Fibroblast of mammary gland (primary cell): ENCODE data around the gene FAM124A.

ENCODE experiments used
- DNase-seq: peaks from one replicate; pipeline ENCODE4 v3.0.0-alpha.2; 2010; ENCODE audit warnings: low read depth
- H3K4me3 ChIP-seq: 2 replicates; pipeline ENCODE4 v1.5.1; 2011; ENCODE audit warnings: low read depth, mild to moderate bottlenecking, low read length, moderate library complexity; ENCODE audit not compliant: control insufficient read depth
- TF ChIP-seq, protein P1 (sequence below): conservative IDR thresholded peaks from 2 replicates; pipeline ENCODE4 v1.5.1; 2011; ENCODE audit warnings: low read depth, low read length, inconsistent platforms; ENCODE audit not compliant: control insufficient read depth, insufficient read depth

Gene FAM124A

DNA sequence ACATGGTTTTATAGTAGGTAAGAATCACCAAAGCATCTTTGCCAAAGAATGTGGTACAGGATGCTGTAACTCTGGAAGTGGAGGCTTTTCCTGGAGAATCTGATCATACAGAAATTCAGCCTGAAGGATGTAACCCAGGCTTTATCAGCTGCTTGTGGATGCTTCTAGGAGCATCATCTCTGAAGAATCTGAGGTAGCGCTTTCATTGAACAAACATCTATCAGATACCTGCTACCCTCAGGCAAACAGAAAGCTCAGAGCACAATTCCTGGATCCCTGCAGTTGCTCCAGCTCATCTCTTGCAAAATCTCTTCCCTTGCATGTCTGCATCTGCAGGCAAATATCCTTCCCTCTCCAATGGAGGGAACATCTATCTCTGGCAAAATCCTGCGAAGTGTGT lies 9.3 kb downstream of the FAM124A start:
- TF ChIP-seq, protein P1, sequence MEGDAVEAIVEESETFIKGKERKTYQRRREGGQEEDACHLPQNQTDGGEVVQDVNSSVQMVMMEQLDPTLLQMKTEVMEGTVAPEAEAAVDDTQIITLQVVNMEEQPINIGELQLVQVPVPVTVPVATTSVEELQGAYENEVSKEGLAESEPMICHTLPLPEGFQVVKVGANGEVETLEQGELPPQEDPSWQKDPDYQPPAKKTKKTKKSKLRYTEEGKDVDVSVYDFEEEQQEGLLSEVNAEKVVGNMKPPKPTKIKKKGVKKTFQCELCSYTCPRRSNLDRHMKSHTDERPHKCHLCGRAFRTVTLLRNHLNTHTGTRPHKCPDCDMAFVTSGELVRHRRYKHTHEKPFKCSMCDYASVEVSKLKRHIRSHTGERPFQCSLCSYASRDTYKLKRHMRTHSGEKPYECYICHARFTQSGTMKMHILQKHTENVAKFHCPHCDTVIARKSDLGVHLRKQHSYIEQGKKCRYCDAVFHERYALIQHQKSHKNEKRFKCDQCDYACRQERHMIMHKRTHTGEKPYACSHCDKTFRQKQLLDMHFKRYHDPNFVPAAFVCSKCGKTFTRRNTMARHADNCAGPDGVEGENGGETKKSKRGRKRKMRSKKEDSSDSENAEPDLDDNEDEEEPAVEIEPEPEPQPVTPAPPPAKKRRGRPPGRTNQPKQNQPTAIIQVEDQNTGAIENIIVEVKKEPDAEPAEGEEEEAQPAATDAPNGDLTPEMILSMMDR, result no peak
- no peak for DNase-seq
- H3K4me3 ChIP-seq, result no peak overlapping the region

DNA sequence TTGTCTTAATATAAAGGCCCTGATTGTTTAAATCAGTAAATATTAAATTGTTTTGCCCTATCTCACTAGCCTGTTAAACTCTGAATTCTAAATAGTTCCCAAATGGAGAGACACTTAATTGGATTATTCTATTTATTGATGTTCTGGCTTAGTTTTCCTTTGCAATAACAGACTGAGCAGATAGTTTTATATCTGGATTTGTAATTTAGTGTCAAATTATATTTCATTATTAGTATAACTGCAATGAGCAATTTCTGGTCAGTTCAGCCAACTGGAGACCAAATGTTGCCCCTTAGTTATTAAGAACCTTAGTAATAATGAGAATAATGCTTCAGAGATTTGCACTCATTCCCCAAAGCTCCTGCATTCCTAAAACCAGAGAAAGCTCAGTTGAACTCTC lies 10.1 kb downstream of the FAM124A start:
- TF ChIP-seq, protein P1, result no peak
- H3K4me3 ChIP-seq, result no peak overlapping the region

DNA sequence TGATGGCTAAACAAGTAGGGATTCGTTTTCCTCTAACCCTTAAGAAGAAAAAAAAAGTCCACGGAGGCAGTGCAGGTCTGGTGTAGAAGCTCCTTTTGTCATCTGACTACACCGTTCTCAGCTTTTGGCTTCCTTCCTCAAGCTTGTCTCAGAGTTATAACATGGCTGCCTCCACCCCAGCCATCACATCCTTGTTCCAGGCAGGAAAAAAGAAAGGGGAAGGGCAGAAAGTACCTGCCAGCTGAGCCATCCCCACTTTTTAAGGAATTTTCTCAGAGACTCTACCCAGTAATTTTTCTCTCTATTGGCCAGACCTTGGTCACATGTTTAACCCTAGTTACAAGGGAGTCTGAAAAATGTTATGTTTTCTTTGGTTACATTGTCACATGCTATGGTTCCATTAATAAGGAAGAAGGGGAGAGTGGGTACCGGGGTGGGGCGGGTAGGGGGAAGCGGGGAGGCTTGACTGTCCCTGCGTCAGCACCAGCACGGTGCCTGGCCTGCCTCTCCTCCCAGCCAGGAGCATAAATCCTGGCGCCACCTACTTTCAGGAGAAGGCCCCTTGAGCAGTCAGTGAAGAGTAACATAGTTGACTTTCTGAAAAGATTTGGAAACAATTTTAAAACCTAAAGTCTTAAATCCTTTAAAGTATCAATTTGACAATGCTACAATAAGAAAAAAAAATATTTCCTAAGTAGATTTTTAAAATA lies 11.1 kb downstream of the FAM124A start:
- no peak for DNase-seq
- no peak overlapping the region for H3K4me3 ChIP-seq
- TF ChIP-seq, protein P1, result no peak

More for the DNA sequence above, 10.1 kb downstream of the FAM124A start:
- no peak for DNase-seq

DNA sequence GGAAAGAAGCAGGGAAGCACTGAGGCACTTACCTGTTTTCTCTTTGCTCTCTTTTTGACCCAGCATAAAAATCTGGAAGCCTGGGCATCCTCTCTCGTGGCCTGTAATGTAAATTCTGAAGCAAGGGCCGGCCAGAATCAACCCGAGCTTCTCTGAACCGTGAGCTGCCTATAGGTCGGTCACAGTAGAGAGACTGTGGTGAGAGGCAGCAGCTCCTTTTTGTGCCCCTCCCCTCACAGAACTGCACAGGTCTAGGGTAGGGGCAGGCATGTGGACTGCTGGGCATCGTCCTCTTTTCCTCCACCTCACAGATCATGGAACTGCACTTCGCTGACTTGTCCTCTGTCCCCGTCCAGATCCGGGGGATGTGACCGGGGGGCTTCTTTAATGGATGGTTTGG lies 12.5 kb downstream of the FAM124A start:
- TF ChIP-seq, protein P1, result no peak
- DNase-seq, result no peak
- no peak overlapping the region for H3K4me3 ChIP-seq

DNA sequence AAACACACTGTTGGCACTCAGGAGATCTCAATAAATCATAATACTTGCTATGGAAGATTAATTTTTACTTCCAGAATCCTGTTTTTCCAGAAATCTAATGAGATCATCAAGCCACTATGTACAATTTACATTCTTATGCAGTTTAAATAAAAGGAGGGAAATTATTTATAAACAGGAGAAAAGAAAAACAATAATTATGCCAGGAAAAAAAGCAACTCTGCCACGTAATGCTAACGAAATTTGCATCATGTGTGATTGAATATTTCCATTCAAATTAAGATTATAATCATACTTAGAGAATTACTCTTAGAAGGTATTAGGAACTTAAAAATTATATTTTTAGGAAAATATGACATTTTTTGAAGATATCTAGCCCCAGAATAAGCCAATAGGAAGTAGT lies 13.0 kb downstream of the FAM124A start:
- H3K4me3 ChIP-seq, result no peak overlapping the region
- DNase-seq, result no peak
- TF ChIP-seq, protein P1, result no peak

DNA sequence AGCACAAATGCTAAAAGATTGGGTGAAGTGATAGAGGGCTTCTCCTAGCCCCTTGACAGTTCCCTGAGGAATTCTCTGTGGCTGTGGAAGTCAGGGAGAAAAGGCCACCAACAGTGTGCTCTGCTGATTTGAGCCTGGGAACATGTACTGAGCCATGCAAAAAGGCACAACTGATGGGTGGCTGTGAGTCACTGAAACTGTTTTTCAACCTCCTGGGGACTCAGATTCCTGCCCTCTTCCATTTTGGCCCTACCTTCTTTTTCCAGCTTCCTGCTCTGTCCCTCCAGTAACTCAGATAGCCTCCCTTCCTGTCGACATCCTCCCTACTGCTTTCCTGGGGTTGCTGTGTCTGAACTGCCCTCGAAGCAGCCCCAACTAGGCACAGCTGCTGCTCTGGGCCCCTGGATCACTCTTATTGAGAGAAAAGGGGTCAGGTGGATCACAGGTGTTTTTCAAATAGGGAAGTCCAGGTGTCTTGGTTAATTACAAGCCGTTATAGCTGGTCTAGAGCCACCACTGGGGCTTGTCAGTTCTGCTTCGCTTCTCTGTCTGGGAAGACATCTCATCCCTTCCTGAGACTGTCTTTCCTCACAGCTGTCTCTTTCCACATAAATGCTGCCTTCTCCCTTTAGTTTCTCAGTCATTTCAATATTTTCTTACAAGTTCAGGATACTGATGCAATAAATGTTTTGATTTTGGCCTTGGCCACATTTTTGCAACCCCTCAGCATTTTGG lies 13.7 kb downstream of the FAM124A start:
- no peak overlapping the region for H3K4me3 ChIP-seq
- TF ChIP-seq, protein P1, result no peak
- DNase-seq, result no peak
